Type B pancreatic cell (in vitro differentiated cells): ENCODE measurements around the gene ACTC1. TPM values are rescaled to one million over a fixed set of nuclear protein-coding genes. Genes with fewer than 3 reads are reported as not detected.

Source experiments
- DNase-seq: peaks from one replicate; pipeline ENCODE4 v3.0.0; 2021; ENCODE audit warnings: mixed read lengths; ENCODE audit not compliant: unreplicated experiment; ENCODE audit errors: extremely low spot score
- H3K27ac Mint-ChIP-seq: 2 replicates; pipeline ENCODE4 v1.8.0; 2021; ENCODE audit warnings: mild to moderate bottlenecking, mixed read lengths
- H3K27me3 Mint-ChIP-seq: 2 replicates; pipeline ENCODE4 v1.8.0; 2021; ENCODE audit warnings: mixed read lengths
- H3K36me3 Mint-ChIP-seq: 2 replicates; pipeline ENCODE4 v1.8.0; 2021; ENCODE audit warnings: mixed read lengths
- H3K4me1 Mint-ChIP-seq: one replicate; pipeline ENCODE4 v1.8.0; 2021; ENCODE audit warnings: mixed read lengths; ENCODE audit not compliant: unreplicated experiment
- H3K4me3 Mint-ChIP-seq: 2 replicates; pipeline ENCODE4 v1.8.0; 2021; ENCODE audit warnings: mild to moderate bottlenecking, mixed read lengths
- H3K9me3 Mint-ChIP-seq: 2 replicates; pipeline ENCODE4 v1.8.0; 2021; ENCODE audit warnings: mixed read lengths
- long read RNA-seq: library from polyadenylated mRNA; unstranded; transcript quantifications from one replicate; pipeline ENCODE4 v2.0.0, GENCODE V29; 2020
- total RNA-seq: library from RNA; stranded (reverse); gene quantifications from 2 replicates; pipeline ENCODE4 v1.2.1, GENCODE V29; 2021; ENCODE audit warnings: low replicate concordance
- TF ChIP-seq, protein P1 (sequence below): fragments of 200-600 bp; sonication (generic); conservative IDR thresholded peaks from 2 replicates; pipeline ENCODE4 v1.5.0; 2021; ENCODE audit warnings: antibody characterized with exemption, mild to moderate bottlenecking

ACTC1 gene
- total RNA-seq = 0.52 and 19.7 TPM in 2 replicates
- long read RNA-seq, partial matches to known transcripts = 0 of 2 reads
- long read RNA-seq, other reads (novel, unspliced or antisense) = 0 of 2 reads

GRCh38 chr15:34795267-34796081 lies at the start of gene ACTC1:
Gene ACTC1, minus strand, starts transcription at chr15:34795549. Its CDS starts 741 bp downstream, at chr15:34794808.
- H3K4me3 Mint-ChIP-seq = peak within 1 kb of the TSS; percentile 59
- no peak for DNase-seq
- H3K9me3 Mint-ChIP-seq = no peaks in the 10 kb centered on the region
- peaks cover 9% of the 10 kb centered on the region for H3K4me1 Mint-ChIP-seq
- no peaks in the 10 kb centered on the region for H3K36me3 Mint-ChIP-seq
- peaks cover 74% of the 10 kb centered on the region for H3K27me3 Mint-ChIP-seq
- TF ChIP-seq, protein P1, sequence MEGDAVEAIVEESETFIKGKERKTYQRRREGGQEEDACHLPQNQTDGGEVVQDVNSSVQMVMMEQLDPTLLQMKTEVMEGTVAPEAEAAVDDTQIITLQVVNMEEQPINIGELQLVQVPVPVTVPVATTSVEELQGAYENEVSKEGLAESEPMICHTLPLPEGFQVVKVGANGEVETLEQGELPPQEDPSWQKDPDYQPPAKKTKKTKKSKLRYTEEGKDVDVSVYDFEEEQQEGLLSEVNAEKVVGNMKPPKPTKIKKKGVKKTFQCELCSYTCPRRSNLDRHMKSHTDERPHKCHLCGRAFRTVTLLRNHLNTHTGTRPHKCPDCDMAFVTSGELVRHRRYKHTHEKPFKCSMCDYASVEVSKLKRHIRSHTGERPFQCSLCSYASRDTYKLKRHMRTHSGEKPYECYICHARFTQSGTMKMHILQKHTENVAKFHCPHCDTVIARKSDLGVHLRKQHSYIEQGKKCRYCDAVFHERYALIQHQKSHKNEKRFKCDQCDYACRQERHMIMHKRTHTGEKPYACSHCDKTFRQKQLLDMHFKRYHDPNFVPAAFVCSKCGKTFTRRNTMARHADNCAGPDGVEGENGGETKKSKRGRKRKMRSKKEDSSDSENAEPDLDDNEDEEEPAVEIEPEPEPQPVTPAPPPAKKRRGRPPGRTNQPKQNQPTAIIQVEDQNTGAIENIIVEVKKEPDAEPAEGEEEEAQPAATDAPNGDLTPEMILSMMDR = no peak
- no peak within 1 kb of the TSS for H3K27ac Mint-ChIP-seq

DNA sequence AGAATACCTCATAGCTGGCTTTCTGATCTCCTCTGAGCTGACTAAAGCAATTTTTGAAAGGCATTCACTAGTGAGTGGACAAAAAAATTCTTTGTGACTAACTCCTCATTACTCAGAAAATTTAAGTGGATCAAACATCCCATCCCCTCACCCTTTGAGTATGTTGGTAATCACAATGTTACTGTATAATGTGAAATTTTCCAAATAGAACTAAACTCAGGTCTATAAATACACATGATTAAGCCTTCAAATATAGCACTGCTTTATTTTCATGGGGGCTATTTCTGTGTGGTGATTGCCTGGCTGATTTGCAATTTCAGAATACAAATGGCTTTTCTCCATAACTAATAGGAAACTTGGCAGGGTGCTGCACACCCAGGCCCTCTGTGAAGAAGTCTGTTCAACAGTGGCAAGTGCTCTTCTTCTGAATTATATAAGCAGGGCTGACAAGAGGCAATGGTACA lies 45.9 kb upstream of the ACTC1 start:
- Mint-ChIP-seq H3K4me3 (no peak overlapping the region), H3K27me3 (no peaks in the 10 kb centered on the region), H3K9me3 (no peaks in the 10 kb centered on the region), H3K27ac (no peak overlapping the region), H3K36me3 (no peaks in the 10 kb centered on the region), H3K4me1 (no peaks in the 10 kb centered on the region)
- TF ChIP-seq, protein P1 = no peak
- no peak for DNase-seq

DNA sequence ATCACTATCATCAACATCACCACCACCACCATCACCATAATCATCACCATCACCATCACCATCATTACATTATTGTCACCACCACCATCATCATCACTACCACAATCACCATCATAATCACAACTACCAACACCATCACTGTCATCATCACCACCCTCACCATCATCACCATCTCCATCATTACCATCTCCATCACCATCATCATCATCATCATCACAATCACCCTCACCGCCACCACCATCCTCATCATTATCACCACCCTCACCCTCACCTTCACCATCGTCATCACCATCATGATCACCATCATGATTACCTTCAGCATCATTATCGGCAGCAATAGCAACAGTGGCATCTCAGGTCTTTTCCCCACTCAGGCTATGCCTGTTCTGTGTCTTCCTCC lies 42.9 kb upstream of the ACTC1 start:
- TF ChIP-seq, protein P1 = no peak

DNA sequence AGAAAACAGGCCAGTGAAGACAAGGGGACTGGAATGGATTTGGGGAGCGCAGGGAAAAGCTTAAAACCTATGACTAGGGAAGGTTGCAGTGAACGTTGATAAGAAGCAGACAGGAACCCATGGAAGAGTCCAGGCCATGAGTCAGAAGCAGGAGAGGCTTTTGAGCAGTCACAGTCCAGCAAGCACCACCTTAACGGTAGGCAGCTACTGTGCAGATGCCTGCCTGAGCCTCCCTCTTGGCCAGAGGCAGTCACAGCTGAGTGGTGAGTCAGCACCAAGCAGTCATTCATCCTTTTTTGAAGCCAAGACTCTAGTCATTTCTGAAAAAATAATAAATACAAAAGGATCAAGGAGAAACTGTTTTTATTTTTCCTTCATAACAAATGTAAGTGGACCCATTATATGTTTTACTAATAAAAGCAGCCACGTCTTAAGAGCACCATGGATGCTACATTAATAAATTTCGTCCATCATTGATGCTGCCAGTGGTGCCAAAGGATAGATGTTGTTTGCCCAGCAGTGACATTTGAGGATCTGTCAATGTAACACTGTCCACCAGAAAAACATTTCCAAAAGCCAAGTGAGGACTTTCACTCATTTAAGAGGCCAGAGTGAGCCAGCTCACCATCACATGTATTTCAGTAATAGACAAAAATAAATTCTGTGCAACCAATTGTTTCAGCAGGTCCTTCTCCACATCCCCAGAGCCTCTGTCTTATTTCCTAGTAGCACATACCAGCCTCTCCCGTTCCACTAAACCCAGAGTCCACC lies 42.1 kb upstream of the ACTC1 start:
- Mint-ChIP-seq H3K9me3 (peaks cover 17% of the 10 kb centered on the region), H3K27ac (no peak overlapping the region), H3K4me3 (no peak overlapping the region), H3K27me3 (no peaks in the 10 kb centered on the region), H3K4me1 (no peaks in the 10 kb centered on the region), H3K36me3 (no peaks in the 10 kb centered on the region)
- TF ChIP-seq, protein P1 = no peak
- no peak for DNase-seq

More for the DNA sequence above, 42.9 kb upstream of the ACTC1 start:
- Mint-ChIP-seq H3K36me3 (no peaks in the 10 kb centered on the region), H3K27ac (no peak overlapping the region), H3K9me3 (peaks cover 17% of the 10 kb centered on the region), H3K27me3 (no peaks in the 10 kb centered on the region), H3K4me3 (no peak overlapping the region), H3K4me1 (no peaks in the 10 kb centered on the region)
- DNase-seq = no peak

DNA sequence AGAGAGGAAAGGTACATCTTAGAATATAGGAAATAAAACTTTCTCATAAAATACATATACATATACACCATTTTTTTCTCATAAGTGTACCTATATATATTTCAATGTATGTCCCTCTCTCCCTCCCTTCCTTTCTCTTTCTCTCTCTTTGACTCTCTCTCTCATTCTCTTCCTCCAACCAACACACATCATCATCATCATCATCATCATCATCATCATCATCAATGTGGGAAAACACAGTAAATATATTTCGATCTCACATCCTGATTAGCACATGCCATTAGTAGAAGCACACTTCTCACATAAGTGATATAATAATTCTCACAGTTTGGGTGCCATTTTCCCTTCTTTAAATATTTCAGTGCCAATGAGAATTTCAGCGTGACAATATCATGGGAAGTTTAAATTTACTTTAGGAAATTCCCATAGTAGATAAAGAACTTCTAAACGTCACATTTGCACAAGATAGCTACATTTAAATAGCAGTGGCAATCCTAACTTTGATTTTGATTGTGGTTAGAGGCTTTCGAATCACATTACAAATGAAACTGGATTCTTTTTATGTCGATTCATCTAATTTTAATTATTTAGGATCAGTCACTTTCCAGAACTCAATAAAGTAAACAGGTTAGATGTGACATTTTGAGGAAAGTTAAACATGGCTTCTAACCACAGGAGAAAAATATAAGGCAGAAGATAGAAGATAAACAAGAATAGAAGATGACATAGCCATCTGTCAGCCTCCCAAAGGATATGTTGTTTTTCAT lies 33.0 kb upstream of the ACTC1 start:
- no peaks in the 10 kb centered on the region for H3K9me3 Mint-ChIP-seq
- no peak for DNase-seq
- peaks cover 10% of the 10 kb centered on the region for H3K27me3 Mint-ChIP-seq
- H3K4me1 Mint-ChIP-seq = no peaks in the 10 kb centered on the region
- TF ChIP-seq, protein P1 = no peak
- H3K27ac Mint-ChIP-seq = no peak overlapping the region
- no peaks in the 10 kb centered on the region for H3K36me3 Mint-ChIP-seq
- H3K4me3 Mint-ChIP-seq = no peak overlapping the region
